Measurements from ENCODE around the gene DMTF1.
"Not testable (repeated sequence)": the region's sequence is repeated elsewhere in the genome, so short reads cannot be mapped to it uniquely, and the experiment has no call there.

The DMTF1 gene

GRCh38 chr7:87225696-87226095 is 73.4 kb downstream of the DMTF1 start:
- no peak for DNase-seq (ENCODE audit: low read depth)

GRCh38 chr7:87226495-87226894 is 74.2 kb downstream of the DMTF1 start:
- no peak for DNase-seq (ENCODE audit: low read depth)

- no peak for DNase-seq (ENCODE audit: low read depth)
These were observed 79.0 kb downstream of the DMTF1 start for GRCh38 chr7:87231258-87231657.

- DNase-seq (ENCODE audit: low read depth) = no peak
These were observed 79.5 kb downstream of the DMTF1 start for GRCh38 chr7:87231711-87232110.

- DNase-seq (ENCODE audit: low read depth) = no peak
These were observed 82.7 kb downstream of the DMTF1 start for GRCh38 chr7:87234949-87235348.

GRCh38 chr7:87238464-87239051 is 86.3 kb downstream of the DMTF1 start:
- not testable (repeated sequence) for DNase-seq (ENCODE audit: low read depth)

- DNase-seq (ENCODE audit: low read depth) = not testable (repeated sequence)
These were observed 93.4 kb downstream of the DMTF1 start for GRCh38 chr7:87245671-87246070.

Measured in activated T-cell treated with anti-CD3 and anti-CD28 coated beads for 24 hours (primary cell).